GM21825 (cell line): ENCODE measurements around the gene PMS1.
"Not testable (repeated sequence)": the region's sequence is repeated elsewhere in the genome, so short reads cannot be mapped to it uniquely, and the experiment has no call there.

Source experiments
- ATAC-seq: cut with Tn5 transposase; IDR thresholded peaks from one replicate; pipeline ENCODE4 v1.9.1; 2021; ENCODE audit warnings: mild to moderate bottlenecking, moderate library complexity; ENCODE audit not compliant: unreplicated experiment

The PMS1 gene

GRCh38 chr2:189860161-189860560, 75.9 kb downstream of the PMS1 start:
- no peak for ATAC-seq

- no peak for ATAC-seq
Measured at GRCh38 chr2:189862751-189863150, 78.5 kb downstream of the PMS1 start.

GRCh38 chr2:189865826-189866225, 81.6 kb downstream of the PMS1 start:
- no peak for ATAC-seq

DNA sequence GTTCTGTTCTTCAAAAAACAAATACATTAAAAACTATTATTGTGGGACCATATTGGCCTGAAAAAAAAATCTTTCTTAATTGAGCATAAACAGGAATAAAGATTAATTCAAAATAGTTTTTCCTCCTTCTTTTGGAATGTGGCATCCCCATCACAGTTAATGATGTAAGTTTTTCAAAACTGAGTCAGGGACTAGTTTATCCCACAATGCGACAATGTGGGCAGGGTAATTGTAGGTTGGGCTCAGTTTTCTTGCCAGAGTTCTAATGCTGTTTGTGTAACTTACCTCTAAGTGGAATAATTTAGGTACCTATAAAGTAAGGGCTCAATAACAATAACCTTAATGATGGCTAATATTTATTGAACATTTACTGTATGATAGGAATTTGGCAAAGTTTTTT, 82.0 kb downstream of the PMS1 start:
- no peak for ATAC-seq

- ATAC-seq = no peak
Measured at GRCh38 chr2:189868896-189869295, 84.6 kb downstream of the PMS1 start.

DNA sequence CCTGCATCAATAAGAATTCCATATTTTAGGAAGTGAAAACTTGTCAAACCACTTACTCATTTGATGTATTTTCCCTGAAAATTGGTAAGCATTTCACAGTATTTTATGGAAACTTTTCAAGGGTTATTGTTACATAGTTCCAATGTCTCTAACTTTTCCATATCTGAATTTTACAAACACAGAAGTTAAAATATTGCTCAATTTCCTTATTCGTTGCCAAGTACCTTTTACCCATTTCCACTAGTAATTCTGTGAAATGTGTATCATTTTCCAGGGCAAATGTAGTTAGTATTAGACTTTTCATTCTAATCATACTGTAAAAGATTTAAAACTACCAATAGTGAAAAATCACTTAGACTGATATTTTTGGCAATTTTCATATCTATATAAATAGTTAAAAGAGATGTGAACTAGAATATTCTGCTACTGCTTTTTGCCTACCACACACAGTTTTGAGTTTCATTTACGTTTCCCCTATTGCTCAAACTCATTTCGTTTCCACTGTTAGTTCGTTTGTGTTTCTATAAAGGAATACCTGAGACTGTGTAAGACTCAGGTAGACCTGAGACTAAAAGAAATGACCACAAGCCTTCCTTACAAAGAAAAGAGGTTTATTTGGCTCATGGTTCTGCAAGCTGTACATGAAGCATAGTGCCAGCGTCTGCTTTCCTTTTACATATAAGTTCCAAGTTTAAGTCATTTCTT, 86.3 kb downstream of the PMS1 start:
- no peak for ATAC-seq

- no peak for ATAC-seq
Measured at GRCh38 chr2:189873696-189874095, 89.4 kb downstream of the PMS1 start.

GRCh38 chr2:189874586-189875320, 90.5 kb downstream of the PMS1 start:
- no peak for ATAC-seq

DNA sequence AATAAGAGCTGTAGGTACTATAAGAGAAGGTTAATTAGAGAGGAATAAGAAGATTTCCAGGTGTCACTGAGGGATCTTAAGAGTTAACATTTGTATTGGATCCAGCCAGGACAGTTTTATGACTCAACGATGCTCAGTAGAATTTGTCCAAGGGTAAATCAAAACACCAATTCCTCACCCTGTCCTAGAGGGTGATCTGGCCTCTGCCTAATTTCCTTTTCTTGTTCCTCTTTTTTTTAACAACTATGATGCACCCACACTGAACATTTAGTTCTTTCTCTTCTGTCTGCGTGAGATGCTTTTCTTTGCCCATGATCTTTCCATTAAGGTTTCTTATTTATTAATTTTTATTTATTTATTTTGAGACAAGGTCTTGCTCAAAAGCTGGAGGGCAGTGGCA, 92.0 kb downstream of the PMS1 start:
- no peak for ATAC-seq

- no peak for ATAC-seq
Measured at GRCh38 chr2:189879716-189880081, 95.4 kb downstream of the PMS1 start.

DNA sequence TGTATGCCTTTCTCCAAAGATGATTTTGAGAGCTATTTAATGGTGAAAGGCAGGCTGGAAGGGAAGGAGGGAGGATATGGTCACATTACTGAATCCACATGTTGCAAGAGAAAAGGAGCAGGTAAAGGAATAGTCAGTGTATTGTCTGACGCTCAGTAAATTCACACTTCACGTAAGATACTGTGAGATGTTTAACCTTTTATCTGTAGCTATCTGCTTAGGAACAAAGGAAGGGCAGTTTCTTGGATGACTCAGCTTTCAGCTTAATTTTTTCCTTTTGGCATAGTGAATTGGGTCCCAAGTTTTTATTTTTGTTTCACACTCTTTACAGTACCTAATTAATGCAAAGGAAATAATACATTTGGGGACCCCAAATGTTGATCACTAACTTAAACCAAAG, 96.2 kb downstream of the PMS1 start:
- ATAC-seq = no peak

DNA sequence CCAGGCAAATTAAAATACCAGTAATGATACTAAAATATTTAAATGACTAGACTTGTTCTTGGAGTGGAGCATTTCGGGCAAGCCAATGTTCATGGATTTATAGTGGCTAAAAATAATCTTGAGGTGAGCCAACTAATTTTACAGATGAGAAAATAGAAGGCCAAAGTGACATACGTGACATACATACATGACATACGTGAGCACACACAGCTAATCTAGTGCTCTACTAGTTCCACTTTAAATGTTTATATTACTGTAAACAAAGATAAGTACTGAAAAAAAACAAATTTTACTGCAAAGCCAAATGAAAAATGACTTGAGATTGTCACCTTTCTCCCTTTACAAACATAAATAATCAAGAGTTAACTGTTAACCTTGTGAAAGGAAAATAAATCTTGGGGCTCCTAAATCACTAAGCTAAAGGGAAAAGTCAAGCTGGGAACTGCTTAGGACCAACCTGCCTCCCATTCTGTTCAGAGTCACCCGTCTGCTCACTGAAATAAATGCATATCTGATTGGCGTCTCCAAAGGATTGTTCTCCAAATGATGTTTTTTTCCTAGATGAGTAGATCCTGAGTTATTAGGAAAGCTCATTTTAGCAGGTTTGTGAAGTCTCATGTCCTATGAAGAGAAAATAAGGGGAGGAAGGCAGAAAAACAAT, 96.7 kb downstream of the PMS1 start:
- no peak for ATAC-seq

DNA sequence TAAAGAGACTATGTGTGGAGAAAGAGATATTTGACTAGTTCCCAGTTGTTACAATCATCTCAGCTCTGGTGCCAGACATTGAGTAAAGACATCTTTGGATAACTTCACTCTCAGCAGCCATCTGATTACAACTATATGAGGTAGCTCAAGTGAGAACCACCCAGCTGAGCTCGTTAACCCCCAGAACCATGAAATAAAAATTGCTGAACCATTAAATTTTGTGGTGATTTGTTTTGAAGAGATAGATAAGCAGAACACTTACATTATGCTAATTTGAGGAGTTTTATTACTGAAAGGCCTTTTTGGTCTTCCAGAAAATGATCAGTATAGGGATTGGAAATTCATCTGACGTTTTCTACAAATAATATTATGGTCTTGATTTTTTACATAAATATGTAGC, 101.1 kb downstream of the PMS1 start:
- ATAC-seq = no peak

DNA sequence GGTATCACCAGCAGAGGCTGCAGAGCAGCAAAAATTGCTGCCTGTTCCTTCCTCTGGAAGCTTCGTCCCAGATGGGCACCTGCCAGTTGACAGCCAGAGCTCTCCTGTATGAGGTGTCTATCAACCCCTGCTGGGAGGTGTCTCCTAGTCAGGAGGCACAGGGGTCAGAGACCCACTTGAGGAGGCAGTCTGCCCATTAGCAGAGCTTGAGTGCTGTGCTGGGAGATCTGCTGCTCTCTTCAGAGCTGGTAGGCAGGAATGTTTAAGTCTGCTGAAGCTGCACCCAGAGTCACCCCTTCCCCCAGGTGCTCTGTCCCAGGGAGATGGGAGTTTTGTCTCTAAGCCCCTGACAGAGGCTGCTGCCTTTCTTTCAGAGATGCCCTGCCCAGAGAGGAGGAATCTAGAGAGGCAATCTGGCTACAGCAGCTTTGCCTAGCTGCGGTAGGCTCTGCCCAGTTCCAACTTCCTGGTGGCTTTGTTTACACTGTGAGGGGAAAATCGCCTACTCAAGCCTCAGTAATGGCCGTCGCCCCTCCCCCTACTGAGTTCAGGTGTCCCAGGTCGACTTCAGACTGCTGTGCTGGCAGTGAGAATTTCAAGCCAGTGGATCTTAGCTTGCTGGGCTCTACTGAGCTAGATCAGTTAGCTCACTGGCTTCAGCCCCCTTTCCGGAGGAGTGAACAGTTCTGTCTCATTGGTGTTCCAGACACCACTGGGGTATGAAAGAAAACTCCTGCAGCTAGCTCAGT, 108.5 kb downstream of the PMS1 start:
- ATAC-seq = not testable (repeated sequence)

- ATAC-seq = no peak
Measured at GRCh38 chr2:189896809-189897208, 112.6 kb downstream of the PMS1 start.

DNA sequence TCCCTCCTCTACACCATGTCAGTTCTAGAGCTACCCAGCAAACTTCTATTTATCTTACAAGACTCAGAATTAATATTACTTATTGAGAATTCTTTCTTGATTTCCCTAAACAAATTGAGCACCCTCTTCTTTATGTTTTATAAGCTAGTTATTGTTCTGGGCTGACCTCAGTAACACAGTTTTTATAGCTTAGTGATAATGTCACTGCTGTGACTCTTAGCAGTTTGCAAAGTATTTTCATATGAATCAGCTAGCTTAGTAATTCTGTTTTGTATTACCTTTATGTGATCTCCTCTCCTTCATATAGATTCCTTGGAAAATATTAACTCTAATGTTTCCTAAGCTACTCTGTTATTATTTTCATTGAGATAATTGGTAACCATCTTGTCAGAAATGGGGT, 114.9 kb downstream of the PMS1 start:
- ATAC-seq = no peak

GRCh38 chr2:189900726-189901125, 116.5 kb downstream of the PMS1 start:
- no peak for ATAC-seq

DNA sequence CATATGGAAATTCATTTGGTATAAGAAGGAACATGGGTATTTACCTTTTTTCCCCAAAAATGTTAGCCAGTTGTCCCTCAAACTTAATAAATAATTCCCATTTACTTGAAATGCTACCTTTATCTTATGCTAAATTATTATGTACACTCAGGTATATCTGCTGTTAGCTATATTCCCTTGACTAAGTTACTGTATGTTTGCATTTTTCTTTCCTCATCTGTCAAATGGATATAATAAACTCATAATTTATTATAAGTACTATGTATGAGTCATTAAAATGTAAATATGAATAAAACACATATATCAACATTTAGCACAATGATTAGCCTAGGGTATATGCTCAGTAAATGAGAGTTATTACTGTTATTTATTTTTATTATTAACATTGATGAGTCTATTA, 117.4 kb downstream of the PMS1 start:
- no peak for ATAC-seq

DNA sequence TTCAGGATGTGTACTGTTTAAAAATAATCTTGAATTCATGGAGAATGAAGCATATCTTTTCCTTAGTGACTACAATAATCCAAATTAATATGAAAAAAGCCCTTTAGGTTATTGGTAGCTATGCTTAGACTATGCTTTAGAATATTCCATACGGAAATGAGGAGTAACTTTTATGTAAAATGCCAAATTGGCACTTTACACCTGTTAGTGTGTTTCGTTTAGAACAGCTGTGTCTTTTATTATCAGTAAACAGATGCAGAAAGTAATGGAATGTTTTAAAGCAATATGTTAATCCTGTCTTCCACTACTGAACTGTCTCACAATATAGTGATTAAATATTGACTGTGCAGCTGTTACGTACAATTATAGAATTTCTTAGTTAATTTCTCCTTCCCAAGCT, 129.6 kb downstream of the PMS1 start:
- ATAC-seq = no peak

- ATAC-seq = no peak
Measured at GRCh38 chr2:189916651-189917050, 132.4 kb downstream of the PMS1 start.
